Occipital lobe (tissue), 2 donors: ENCODE measurements around the gene MANBA. TPM values are rescaled to one million over a fixed set of nuclear protein-coding genes. Genes with fewer than 3 reads are reported as not detected.

Experiments
- DNase-seq: peaks from one replicate; lab custom pipeline; 2025; lab: John Stamatoyannopoulos, UW
- total RNA-seq: library from RNA; depleted of rRNA; stranded (reverse); fragments of >200 nt; gene quantifications from one replicate; pipeline ENCODE4 v1.2.3, GENCODE V29; 2014

The MANBA gene
- 29.9 TPM for total RNA-seq

- DNase-seq, result peak; percentile 82
Observed at GRCh38 chr4:102760645-102761295, at the start of gene MANBA. TSS of gene MANBA (minus strand) at chr4:102760968. CDS start at chr4:102760894, 74 bp downstream.

DNA sequence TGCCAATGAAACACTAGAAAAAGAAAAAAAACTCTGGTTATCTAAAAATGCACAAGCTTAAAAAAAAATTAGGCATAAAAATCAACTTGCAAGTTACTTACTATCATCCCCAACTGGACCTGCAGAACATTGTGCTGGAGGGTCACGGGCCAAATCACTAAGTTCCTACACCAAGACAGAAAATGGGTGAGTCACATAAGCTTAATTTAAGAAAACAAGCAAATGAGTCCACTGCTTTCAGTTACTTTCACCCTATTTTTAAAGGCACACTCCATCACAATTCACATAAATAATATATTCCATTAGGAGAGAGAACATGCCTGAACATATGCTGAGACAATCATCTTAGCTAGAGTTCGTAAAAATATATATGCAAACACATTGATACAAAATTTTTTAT lies 48.9 kb upstream of the MANBA start:
- no peak for DNase-seq

- no peak for DNase-seq
Observed at GRCh38 chr4:102809190-102809589, 48.4 kb upstream of the MANBA start.

DNA sequence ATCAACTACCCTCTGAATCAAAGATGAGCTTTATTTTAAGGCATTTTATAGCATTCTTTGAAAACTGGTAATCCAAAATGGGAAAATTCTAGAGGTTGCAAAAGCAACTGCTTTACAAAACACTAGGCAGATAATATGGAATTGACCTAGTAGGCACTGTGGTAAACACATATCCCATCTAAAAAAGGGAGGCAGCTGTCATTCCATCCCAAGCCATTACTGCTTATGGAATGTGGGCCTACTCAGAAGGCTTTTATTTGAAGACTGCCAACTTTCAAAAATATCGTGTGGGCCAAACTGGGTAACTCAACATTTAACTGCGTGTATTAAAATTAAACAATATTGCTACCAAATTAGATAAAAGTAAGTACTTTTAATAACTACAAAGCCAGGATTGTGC lies 47.2 kb upstream of the MANBA start:
- no peak for DNase-seq

- no peak for DNase-seq
Observed at GRCh38 chr4:102807345-102807744, 46.6 kb upstream of the MANBA start.

DNA sequence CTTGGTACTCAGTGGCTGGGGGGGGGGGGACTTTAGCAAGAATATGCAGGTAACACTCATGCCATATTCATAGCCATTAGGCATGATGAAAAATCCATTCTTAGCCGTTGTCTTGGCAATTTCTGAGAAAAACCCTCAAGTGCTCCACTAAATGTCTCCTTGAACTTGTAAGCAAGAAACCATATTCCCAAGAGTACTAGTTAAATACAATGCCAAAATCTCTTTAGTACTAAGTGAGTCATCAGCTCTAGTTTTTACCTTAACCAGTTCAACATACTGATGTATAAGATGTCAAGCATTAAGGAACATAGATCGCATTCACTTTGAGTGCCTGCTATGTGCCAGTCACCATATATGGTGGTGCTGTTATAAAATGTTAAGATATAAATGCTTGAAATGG lies 39.0 kb upstream of the MANBA start:
- DNase-seq, result no peak

DNA sequence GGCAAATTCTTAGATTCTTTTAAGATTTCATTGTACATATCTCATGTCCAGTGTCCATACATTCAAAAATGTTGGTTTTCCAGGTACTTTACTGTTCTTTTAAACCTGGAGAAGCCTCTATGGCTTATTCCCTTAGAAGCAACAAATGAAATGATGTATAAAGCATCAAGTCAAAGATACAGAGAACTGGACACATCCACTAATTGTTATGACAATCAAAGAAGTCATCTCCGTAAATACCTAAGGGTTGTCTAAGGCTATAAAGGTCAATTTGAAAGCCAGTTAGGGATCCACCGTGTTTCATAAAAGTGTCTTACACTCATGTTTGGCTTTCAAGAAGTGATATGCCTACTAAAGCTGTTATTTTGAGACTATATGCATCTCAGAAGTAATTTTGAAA lies 34.2 kb upstream of the MANBA start:
- no peak for DNase-seq

DNA sequence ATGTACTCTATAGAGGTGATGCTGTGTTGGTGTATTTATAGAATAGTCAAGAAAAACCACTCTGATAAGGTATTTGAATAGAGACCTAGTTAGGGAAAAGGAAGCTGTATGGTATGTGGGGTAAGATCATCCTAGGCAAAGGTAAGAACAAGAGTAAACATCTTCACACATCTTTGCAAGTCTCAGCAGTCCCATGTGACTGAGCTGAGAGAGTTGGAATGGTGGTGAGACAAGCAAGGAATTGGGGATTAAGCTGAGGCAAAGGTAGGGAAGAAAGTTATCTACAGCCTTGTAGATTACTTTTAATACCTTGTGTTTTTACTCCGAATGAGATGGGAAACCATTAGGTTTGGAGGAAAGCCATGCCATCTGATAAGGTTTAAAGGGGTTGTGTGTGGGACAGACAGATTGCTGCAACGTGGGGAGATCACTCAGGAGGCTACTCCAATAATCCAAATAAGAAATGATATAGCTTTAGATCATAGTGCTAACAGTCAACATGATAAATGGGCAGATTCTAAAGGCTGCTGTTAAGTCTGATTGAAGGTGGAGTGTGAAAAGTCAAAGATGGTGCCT lies 31.7 kb upstream of the MANBA start:
- DNase-seq, result no peak

- no peak for DNase-seq
Observed at GRCh38 chr4:102791318-102791835, 30.6 kb upstream of the MANBA start.

DNA sequence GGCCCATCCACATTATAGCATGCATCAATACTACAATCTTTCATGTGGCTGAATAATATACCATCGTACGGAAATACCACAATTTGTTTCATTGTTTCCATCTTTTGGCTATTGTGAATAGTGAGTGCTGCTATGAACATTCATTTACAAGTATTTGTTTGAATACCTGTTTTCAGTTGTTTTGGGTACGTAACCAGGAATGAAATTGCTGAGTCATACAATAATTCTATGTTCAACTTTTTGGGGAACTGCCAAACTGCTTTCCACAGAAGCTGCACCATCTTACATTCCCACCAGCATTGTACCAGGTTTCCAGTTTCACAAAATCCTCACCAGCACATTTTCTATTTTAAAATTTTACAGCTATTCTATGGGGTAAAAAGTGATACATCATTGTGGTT lies 28.5 kb upstream of the MANBA start:
- no peak for DNase-seq

GRCh38 chr4:102787944-102788343 lies 27.2 kb upstream of the MANBA start:
- DNase-seq, result no peak

DNA sequence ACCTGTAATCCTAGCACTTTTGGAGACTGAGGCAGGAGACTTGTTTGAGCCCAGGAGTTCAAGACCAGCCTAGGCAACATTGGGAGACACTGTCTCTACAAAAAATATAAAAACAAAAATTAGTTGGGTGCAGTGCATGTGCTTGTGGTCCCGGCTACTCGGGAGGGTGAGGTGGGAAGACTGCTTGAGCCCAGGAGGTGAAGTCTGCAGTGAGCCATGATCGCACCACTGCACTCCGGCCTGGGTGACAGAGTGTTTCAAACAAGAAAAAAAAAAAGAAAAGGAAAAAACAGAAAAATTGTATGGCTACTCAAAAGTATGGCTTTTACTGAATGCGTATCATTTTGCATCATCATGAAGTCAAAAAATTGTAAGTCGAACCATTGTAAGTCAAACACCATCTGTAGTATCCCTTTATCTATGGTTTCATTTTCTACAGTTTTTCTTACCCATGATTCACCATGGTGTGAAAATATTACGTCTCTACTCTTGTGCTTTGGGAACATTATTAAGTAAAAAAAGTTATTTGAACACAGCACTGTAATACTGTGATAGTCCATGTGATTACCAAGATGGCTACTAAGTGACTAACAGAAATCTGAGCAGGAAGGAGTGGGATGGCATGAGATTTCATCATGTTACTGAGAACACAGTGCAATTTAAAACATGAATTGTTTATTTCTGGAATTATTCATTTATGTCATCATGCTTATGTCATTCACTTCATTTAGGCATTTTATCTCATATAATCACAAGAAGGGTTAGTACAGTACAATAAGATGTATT lies 26.5 kb upstream of the MANBA start:
- no peak for DNase-seq

- DNase-seq, result no peak
Observed at GRCh38 chr4:102786279-102786678, 25.5 kb upstream of the MANBA start.

GRCh38 chr4:102783006-102783405 lies 22.2 kb upstream of the MANBA start:
- no peak for DNase-seq

DNA sequence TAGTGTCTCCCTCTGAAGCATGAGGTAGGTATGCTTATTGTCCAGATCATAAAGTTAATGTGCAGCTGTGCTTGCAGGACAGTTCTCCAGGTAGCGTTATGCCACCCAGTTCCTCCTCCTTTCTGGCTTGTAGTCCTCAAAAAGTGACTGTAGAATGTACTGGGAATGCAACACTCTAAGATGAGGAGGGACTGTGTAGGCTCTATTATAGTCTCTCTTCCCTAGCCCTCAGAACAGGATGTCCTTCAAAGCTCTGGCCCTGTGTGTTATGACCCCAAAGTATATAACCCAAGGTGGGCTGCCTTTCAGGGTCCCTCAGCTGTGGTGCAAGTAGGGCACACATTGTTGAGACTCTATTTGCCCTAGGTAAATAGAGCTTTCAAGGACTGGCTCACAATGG lies 20.8 kb upstream of the MANBA start:
- no peak for DNase-seq

- no peak for DNase-seq
Observed at GRCh38 chr4:102780476-102781144, 19.8 kb upstream of the MANBA start.

- DNase-seq, result no peak
Observed at GRCh38 chr4:102779204-102779603, 18.4 kb upstream of the MANBA start.

DNA sequence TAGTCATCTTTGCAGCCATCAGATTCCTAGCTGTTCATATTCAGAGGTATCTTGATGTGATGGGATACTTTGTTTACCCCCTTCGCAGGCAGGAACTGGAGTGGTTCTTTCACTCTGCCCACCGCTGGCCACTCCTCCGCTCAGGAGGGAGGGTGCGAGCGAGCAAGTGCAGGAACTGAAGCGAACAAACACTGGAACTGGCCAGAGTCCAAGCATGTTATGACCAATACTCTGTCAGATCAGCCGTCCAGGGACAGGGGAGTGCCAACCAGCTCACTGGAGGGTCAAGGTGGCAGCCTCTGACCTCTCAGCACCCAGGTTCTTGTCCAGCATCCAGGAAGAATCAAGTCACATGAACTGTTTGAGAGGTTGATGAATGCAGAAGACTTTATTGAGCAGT lies 18.0 kb upstream of the MANBA start:
- DNase-seq, result no peak

DNA sequence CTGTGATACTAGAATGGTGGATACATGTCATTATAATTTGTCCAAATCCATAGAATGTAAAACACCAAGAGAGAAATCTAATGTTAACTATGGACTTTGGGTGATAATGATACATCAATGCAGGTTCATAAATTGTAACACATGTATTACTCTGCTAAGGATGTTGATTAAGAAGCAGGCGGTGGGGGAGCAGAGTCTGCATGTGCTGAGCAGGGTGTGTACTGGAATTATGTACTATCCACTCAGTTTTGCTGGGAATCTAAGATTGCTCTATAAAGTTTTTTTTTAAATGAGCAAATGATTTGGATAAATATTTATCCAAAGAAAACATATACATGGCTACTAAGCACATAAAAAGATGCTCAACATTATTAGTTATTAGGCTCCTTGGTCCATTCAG lies 15.0 kb upstream of the MANBA start:
- no peak for DNase-seq

DNA sequence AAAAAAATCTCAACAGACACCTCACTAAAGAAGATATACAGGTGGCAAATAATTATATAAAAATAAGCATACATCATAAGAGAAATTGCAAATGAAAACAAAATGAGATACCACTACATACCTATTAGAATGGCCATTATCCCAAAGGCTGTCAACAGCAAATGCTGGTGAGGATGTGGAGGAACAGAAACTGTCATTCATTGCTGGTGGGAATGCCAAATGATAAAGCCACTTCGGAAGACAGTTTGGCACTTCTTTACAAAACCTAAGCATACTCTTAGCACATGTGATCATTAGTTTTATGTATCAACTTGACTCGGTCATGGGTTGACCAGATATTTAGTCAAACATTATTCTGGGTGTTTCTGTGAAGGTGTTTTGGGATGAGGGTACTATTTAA lies 13.5 kb upstream of the MANBA start:
- DNase-seq, result no peak

- no peak for DNase-seq
Observed at GRCh38 chr4:102772738-102773340, 12.1 kb upstream of the MANBA start.

GRCh38 chr4:102764901-102765300 lies 4.1 kb upstream of the MANBA start:
- no peak for DNase-seq
